CD4-positive, alpha-beta T cell treated with Interleukin-10 for 1 hour (primary cell): ENCODE data around the gene KRTAP9-4.
"Not testable (repeated sequence)": the region's sequence is repeated elsewhere in the genome, so short reads cannot be mapped to it uniquely, and the experiment has no call there.

ENCODE experiments used
- DNase-seq: peaks from one replicate; pipeline ENCODE4 v3.0.0-alpha.2; 2020

Gene KRTAP9-4

DNA sequence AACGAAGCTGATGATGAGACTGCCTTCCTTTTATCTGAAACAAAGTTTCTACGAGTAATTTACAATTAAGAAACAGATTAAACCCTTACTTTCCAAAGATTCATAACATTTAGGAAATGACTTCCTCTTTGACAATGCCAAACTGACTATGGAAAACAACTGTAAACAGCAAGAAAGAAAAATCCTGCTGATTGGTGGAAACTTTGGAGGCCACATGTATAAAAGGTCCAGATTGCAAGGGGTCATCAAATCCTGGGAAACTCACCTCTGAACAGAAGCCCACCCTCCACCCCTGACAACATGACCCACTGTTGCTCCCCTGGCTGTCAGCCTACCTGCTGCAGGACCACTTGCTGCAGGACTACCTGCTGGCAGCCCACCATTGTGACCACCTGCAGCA lies 15.6 kb downstream of the KRTAP9-4 start, which contains the start of gene KRTAP9-6:
TSS of gene KRTAP9-6 (plus strand) at position 301 of the 400 bp plus-strand sequence. CDS start at position 301, 0 bp downstream.
- DNase-seq, result no peak

DNA sequence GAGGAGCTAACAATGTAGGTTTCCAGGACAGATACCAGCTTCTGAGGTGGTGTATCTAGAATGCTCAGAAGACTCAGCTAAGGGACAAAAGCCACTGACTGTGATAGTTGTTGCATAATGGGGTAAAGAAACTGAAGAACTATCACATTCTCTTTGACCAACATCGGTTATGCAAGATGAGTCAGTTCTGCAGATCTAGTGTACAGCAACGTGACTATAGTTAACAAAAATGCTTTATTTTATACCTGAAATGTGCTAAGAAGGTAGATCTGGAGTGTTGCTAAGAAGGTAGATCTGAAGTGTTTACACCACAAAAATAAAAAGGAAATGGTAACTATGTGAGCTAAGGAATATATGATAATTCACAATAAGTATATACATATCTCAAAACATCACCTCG lies 18.2 kb downstream of the KRTAP9-4 start:
- no peak for DNase-seq

DNA sequence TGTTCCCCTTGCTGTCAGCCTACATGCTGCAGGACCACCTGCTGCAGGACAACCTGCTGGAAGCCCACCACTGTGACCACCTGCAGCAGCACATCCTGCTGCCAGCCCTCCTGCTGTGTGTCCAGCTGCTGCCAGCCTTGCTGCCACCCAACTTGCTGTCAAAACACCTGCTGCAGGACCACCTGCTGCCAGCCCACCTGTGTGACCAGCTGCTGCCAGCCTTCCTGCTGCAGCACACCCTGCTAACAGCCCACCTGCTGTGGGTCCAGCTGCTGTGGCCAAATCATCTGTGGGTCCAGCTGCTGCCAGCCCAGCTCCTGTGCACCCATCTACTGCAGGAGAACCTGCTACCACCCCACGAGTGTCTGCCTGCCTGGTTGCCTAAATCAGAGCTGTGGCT lies 21.8 kb downstream of the KRTAP9-4 start:
- not testable (repeated sequence) for DNase-seq

DNA sequence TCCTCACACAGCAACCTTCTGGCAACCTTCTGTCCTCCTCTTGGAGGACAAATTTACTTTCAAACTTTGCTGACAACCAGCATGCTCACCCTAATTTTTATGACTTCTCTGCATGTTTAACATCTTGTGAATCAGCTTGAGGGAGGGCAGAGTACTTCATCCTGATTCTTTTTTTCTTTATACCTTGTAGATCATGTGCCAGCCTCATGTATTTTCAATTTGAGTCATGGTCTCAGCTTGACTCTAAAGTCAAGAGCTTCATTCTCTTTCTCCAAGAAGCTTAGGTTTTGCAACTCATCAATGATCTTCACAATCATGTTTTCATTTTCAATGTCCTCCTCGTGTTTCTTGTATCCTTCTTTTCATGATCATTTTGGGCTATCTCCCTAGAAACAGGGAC lies 22.4 kb downstream of the KRTAP9-4 start:
- DNase-seq, result no peak

DNA sequence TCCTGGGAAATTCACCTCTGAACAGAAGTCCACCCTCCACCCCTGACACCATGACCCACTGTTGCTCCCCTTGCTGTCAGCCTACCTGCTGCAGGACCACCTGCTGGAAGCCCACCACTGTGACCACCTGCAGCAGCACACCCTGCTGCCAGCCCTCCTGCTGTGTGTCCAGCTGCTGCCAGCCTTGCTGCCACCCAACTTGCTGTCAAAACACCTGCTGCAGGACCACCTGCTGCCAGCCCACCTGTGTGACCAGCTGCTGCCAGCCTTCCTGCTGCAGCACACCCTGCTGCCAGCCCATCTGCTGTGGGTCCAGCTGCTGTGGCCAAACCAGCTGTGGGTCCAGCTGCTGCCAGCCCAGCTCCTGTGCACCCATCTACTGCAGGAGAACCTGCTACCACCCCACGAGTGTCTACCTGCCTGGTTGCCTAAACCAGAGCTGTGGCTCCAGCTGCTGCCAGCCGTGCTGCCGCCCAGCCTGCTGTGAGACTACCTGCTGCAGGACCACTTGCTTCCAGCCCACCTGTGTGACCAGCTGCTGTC lies 26.2 kb downstream of the KRTAP9-4 start, which contains the start of gene KRTAP9-7:
TSS of gene KRTAP9-7 (plus strand) at position 51 of the 543 bp plus-strand sequence. CDS start at position 51, 0 bp downstream.
- not testable (repeated sequence) for DNase-seq

DNA sequence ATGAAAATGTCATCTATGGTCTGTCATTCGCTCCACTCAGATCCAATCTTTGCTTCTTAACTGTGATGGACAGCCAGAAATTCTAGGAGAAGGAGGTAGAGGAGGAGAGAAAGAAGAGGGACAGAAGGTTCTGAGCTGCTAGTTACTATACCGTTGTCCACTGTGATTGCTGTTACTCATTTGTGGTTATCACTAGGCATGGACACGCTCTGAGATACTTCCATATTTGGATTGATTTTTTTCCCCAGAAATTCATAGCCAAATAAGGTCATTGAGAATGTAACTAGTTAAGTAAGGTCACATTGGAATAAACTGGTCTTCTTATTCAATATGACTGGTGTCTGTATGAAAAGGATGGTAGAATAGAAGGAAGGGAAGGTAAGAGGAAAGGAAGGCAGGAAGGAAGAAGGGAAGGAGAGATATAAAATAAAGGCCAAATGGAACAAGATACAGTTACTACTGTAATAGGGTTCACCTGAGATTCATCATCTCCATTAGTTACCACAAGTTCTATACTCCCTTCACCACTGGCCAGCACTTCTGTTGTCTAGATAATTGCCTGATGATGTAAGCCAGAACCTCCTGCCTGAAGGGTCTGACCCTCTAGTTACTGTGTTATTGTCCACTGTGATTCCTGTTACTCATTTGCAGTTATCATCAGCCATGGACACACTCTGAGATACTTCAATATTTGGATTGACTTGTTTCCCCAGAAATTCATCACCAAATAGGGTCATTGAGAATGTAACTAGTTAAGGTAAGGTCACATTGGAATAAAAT lies 28.9 kb downstream of the KRTAP9-4 start:
- no peak for DNase-seq

DNA sequence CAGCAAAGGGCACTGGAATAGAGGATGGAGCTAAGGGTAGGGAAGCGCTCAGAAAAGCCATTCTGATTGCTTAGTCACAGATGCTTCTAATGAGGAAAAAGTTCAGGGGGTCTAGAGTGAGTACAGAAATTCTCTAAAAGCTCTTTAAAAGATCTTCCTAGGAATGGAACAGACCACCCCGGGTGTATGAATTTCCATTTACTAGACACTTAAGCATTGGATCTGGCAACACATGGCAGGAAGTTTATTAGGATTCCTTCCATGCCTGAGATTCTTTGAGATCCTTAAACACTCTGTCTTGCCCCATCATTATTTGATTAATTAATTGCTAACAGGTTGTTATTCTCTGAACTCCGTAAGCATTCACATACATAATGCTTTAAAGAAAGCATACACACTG lies 34.6 kb downstream of the KRTAP9-4 start:
- DNase-seq, result no peak

DNA sequence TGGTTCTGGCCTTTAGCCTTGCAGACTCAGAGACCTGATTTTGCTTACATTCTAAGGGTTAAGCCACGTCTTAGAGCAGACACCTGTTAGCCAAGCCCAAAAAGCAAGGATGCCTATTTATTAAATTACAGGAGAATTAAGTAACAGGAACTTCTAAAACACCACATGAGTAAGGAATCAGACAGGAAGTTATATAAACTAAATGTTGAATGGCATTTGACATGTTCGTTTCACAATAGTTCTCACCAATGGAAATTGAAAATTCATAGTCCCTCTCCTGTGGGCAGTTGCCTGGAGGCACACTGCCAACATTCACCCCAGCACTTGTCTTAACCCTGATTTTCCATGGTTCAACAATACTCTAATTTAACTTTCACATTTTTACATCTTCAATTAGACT lies 35.1 kb downstream of the KRTAP9-4 start:
- DNase-seq, result no peak

DNA sequence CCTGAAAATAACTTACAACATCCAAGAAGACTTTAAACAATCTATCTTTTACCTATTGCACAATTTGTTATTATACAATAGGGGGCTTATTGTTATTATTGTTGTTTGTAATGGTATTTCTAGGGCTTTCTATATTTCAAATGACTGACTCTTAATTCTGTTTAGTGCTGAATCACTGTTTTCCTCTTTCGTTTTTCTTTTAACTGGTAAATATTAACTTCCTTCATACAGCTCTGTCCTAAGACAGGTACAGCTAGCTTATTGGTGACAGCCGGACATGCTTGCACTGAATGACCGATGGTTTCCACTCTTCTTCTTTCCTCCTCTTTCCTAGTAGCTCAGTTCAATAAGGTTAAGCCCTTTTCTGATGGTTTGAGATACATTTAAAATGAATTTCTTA lies 37.6 kb downstream of the KRTAP9-4 start:
- DNase-seq, result no peak

DNA sequence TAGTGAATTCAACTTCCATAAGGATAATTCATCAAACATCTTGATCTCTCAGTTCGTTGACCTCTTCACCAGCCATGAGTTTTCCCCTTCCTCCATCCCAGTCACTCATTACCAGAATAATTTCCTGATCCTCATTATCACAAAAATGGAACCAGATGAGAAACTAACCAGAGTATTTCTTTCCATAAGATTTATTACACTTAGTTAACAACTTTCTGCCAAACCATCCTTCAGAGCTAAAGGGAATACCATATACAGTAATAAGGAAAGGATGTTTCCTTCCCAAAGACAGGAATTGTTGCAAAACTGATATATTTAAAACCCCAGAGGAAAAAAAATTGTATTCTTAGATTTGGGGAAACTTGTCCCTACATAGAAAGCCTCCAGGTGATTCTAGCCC lies 44.5 kb downstream of the KRTAP9-4 start:
- no peak for DNase-seq

DNA sequence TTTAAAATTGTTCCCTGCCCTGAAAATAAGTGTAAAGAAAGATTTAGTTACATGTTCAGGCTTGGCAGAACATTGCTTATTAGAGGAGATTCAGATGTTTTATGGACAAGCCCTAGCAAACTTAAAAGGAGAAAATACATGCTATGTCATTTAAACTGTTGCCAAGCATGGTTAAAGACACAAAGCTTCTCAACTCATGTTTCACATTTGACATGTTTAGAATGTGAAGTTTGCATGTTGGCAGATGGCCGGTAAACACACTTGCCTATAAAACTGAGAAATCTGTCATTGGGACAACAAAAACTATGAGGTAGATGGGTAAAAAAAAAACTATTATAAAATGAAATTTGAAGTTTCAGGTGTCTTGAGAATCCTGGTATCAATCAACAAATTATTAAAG lies 47.4 kb downstream of the KRTAP9-4 start:
- DNase-seq, result no peak

DNA sequence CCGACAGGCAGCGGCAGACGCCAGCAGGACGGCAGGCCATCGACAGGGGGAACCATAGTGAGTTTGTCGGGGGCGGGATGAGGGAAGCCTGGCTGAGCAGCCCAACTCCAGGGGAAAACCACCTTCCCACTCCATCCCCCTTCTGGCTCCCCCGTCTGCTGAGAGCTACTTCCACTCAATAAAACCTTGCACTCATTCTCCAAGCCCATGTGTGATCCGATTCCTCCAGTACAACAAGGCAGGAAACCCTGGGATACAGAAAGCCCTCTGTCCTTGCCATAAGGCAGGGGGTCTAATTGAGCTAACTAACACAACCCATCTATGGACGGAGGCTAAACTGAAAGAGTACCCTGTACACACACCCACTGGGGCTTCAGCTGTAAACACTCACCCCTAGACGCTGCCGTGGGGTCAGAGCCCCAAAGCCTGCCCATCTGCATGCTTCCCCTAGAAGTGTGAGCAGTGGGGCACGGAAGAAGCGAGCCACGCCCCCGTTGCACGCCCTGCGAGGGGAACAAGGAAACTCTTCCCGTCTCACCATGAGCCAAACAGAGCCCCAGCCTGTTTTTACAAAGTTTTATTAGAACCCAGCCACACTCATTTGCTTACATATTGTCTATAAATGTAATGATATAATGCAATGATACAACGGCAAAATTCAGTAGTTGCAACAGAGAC lies 49.1 kb downstream of the KRTAP9-4 start:
- DNase-seq, result no peak
